ENCODE measurements around the gene NDUFAF3.
"Not testable (repeated sequence)": the region's sequence is repeated elsewhere in the genome, so short reads cannot be mapped to it uniquely, and the experiment has no call there.

Gene NDUFAF3

DNA sequence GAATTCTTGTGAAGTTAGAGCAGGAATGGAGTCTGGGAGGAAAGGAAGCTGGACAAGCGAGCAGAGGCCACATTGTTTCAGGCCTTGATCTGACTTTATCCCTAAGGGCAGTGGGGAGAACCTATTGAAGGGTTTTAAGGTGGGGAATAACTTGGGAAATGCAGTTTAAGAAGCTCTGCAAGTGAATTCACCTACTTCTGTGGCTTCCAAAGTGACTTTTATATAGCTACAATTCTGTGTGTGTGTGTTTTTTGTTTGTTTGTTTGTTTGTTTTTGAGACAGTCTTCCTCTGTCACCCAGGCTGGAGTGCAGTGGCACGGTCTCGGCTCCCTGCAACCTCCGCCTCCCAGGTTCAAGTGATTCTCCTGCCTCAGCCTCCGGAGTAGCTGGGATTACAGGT is 13.3 kb upstream of the NDUFAF3 start:
- not testable (repeated sequence) for H3K4me1 ChIP-seq (ENCODE audit: control insufficient read depth, insufficient read depth, low read length); H3K9me3 ChIP-seq (ENCODE audit: control insufficient read depth, insufficient read depth, low read depth, low read length)
- ChIA-PET CTCF (interaction anchor here (0.9 to 3.8 kb wide), 6 partner anchors 8 to 21 kb away, joined by 3 to 20 read pairs (median 4); partner anchors contain the start of genes NDUFAF3 and P4HTM), POLR2A (interaction anchor here (0.6 to 4.4 kb wide), 5 partner anchors 12 to 94 kb away, joined by 3 to 141 read pairs (median 34); partner anchors contain the start of genes DALRD3, NDUFAF3 and P4HTM)
- peak overlapping the region; percentile 74; the same call in 1 of the 2 replicates for H3K4me3 ChIP-seq (ENCODE audit: low read depth, low read length)
- H3K27ac ChIP-seq (ENCODE audit: extremely low read depth, low read depth, low read length), result peak overlapping the region; percentile 32; the same call in 1 of the 2 replicates
- peaks cover 3 to 32% of the 10 kb centered on the region in 2 experiments; a peak in 2 of 3 replicates for H3K36me3 ChIP-seq (ENCODE audit: control insufficient read depth in 2 of 2, insufficient read depth in 1 of 2, low read length in 2 of 2)
- TF ChIP-seq ZNF394 (tag by site-specific recombination; IDR thresholded peaks at IDR 0.05; ENCODE audit: borderline replicate concordance), result peak; percentile 42; the same call in 1 of the 2 replicates
- TF ChIP-seq, protein P1, sequence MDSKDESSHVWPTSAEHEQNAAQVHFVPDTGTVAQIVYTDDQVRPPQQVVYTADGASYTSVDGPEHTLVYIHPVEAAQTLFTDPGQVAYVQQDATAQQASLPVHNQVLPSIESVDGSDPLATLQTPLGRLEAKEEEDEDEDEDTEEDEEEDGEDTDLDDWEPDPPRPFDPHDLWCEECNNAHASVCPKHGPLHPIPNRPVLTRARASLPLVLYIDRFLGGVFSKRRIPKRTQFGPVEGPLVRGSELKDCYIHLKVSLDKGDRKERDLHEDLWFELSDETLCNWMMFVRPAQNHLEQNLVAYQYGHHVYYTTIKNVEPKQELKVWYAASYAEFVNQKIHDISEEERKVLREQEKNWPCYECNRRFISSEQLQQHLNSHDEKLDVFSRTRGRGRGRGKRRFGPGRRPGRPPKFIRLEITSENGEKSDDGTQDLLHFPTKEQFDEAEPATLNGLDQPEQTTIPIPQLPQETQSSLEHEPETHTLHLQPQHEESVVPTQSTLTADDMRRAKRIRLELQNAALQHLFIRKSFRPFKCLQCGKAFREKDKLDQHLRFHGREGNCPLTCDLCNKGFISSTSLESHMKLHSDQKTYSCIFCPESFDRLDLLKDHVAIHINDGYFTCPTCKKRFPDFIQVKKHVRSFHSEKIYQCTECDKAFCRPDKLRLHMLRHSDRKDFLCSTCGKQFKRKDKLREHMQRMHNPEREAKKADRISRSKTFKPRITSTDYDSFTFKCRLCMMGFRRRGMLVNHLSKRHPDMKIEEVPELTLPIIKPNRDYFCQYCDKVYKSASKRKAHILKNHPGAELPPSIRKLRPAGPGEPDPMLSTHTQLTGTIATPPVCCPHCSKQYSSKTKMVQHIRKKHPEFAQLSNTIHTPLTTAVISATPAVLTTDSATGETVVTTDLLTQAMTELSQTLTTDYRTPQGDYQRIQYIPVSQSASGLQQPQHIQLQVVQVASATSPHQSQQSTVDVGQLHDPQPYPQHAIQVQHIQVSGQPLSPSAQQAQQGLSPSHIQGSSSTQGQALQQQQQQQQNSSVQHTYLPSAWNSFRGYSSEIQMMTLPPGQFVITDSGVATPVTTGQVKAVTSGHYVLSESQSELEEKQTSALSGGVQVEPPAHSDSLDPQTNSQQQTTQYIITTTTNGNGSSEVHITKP (tag by site-specific recombination; IDR thresholded peaks at IDR 0.05), result peak; percentile 75; the same call in 1 of the 2 replicates

DNA sequence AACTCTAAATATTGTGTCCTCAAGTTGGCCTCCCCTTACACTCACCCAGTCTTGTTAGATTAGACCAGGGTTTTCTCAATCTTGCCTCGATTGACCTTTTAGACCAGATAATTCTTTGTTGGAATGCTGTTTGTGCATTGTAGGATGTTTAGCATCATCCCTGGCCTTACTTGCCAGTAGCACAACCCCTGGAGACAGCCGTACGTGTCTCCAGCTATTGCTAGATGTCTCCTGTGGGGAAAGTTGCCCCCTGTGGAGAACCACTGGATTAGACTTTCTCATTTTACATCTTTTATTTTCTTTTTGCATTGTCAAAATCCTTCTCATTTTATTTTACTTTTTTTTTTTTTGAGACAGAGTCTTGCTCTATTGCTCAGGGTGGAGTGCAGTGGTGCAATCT is 12.5 kb upstream of the NDUFAF3 start:
- Histone ChIP-seq H3K27ac (ENCODE audit: extremely low read depth, low read depth, low read length) (no peak overlapping the region), H3K36me3 (ENCODE audit: control insufficient read depth in 2 of 2, insufficient read depth in 1 of 2, low read length in 2 of 2) (peaks cover 3 to 40% of the 10 kb centered on the region in 2 experiments; a peak in 2 of 3 replicates), H3K4me3 (ENCODE audit: low read depth, low read length) (no peak overlapping the region), H3K4me1 (ENCODE audit: control insufficient read depth, insufficient read depth, low read length) (no peaks in the 10 kb centered on the region), H3K9me3 (ENCODE audit: control insufficient read depth, insufficient read depth, low read depth, low read length) (no peaks in the 10 kb centered on the region)
- ChIA-PET CTCF (interaction anchor here (1.2 to 3.8 kb wide), 3 partner anchors 8 to 22 kb away, joined by 3 to 20 read pairs (median 5); partner anchors contain the start of gene P4HTM), POLR2A (interaction anchor here (3.1 to 3.8 kb wide), 2 partner anchors 11 to 22 kb away, joined by 21 to 141 read pairs; partner anchors contain the start of genes DALRD3 and NDUFAF3)
- TF ChIP-seq, protein P2, sequence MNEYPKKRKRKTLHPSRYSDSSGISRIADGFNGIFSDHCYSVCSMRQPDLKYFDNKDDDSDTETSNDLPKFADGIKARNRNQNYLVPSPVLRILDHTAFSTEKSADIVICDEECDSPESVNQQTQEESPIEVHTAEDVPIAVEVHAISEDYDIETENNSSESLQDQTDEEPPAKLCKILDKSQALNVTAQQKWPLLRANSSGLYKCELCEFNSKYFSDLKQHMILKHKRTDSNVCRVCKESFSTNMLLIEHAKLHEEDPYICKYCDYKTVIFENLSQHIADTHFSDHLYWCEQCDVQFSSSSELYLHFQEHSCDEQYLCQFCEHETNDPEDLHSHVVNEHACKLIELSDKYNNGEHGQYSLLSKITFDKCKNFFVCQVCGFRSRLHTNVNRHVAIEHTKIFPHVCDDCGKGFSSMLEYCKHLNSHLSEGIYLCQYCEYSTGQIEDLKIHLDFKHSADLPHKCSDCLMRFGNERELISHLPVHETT (tag by site-specific recombination; IDR thresholded peaks at IDR 0.05), result no peak
- peak; percentile 32; the same call in 1 of the 2 replicates for TF ChIP-seq GLIS1 (tag by site-specific recombination; IDR thresholded peaks at IDR 0.05)
- TF ChIP-seq ZIC2 (tag by site-specific recombination; IDR thresholded peaks at IDR 0.05), result peak; percentile 32
- TF ChIP-seq ZNF214 (tag by site-specific recombination; IDR thresholded peaks at IDR 0.05; ENCODE audit: borderline replicate concordance), result no peak

DNA sequence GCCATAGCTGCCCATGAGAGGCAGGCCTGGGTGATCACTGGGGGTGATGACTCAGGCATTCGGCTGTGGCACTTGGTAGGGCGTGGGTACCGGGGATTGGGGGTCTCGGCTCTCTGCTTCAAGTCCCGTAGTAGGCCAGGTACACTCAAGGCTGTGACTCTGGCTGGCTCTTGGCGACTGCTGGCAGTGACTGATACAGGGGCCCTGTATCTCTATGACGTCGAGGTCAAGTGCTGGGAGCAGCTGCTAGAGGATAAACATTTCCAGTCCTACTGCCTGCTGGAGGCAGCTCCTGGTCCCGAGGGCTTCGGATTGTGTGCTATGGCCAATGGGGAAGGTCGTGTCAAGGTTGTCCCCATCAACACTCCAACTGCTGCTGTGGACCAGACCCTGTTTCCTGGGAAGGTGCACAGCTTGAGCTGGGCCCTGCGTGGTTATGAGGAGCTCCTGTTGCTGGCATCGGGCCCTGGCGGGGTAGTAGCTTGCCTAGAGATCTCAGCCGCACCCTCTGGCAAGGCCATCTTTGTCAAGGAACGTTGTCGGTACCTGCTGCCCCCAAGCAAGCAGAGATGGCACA is 9.4 kb upstream of the NDUFAF3 start:
- Histone ChIP-seq H3K4me3 (ENCODE audit: low read depth, low read length) (no peak overlapping the region), H3K27ac (ENCODE audit: extremely low read depth, low read depth, low read length) (no peak overlapping the region), H3K36me3 (ENCODE audit: control insufficient read depth in 2 of 2, insufficient read depth in 1 of 2, low read length in 2 of 2) (peaks cover 3 to 66% of the 10 kb centered on the region in 2 experiments; a peak in 2 of 3 replicates), H3K9me3 (ENCODE audit: control insufficient read depth, insufficient read depth, low read depth, low read length) (no peaks in the 10 kb centered on the region), H3K4me1 (ENCODE audit: control insufficient read depth, insufficient read depth, low read length) (no peaks in the 10 kb centered on the region)
- CTCF ChIA-PET, result interaction anchor here (0.6 to 2.6 kb wide), 4 partner anchors 9 to 1952 kb away, joined by 3 to 12 read pairs (median 3); partner anchors contain the start of gene NDUFAF3
- no peak for TF ChIP-seq ZNF521 (tag by site-specific recombination; IDR thresholded peaks at IDR 0.05)
- TF ChIP-seq, protein P3, sequence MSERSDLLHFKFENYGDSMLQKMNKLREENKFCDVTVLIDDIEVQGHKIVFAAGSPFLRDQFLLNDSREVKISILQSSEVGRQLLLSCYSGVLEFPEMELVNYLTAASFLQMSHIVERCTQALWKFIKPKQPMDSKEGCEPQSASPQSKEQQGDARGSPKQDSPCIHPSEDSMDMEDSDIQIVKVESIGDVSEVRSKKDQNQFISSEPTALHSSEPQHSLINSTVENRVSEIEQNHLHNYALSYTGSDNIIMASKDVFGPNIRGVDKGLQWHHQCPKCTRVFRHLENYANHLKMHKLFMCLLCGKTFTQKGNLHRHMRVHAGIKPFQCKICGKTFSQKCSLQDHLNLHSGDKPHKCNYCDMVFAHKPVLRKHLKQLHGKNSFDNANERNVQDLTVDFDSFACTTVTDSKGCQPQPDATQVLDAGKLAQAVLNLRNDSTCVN (tag by site-specific recombination; optimal IDR thresholded peaks at IDR 0.05), result no peak
- TF ChIP-seq ZNF140 (tag by site-specific recombination; IDR thresholded peaks at IDR 0.05), result no peak
- TF ChIP-seq OSR2 (tag by site-specific recombination; IDR thresholded peaks at IDR 0.05), result 0 out of 2 replicates have a peak, but pooled peaks have one; percentile 24
- no peak for TF ChIP-seq ZNF350 (tag by site-specific recombination; IDR thresholded peaks at IDR 0.05)
- no peak for TF ChIP-seq ZNF157 (tag by site-specific recombination; IDR thresholded peaks at IDR 0.05)
- no peak for TF ChIP-seq ZNF16 (tag by site-specific recombination; IDR thresholded peaks at IDR 0.05; ENCODE audit: low read depth)
- POLR2A ChIA-PET, result interaction anchor here (1.6 kb wide), 1 partner anchor 9 kb away, joined by 8 read pairs; no protein-coding TSS in a partner anchor
